Hematopoietic multipotent progenitor cell treated with erythropoietin and hydrocortisone succinate and interleukin-3 and kit ligand, for 17 days (in vitro differentiated cells): ENCODE data around the gene CPPED1.
"Not testable (repeated sequence)": the region's sequence is repeated elsewhere in the genome, so short reads cannot be mapped to it uniquely, and the experiment has no call there.

ENCODE experiments used
- DNase-seq: peaks from one replicate; pipeline ENCODE4 v3.0.0-alpha.2; 2015; ENCODE audit warnings: low spot score

The CPPED1 gene

GRCh38 chr16:12803203-12804093 is at the start of gene CPPED1:
CPPED1 (minus strand) TSS chr16:12803887; CDS start chr16:12803776, 111 bp downstream.
- peak; percentile 82 for DNase-seq

GRCh38 chr16:12850186-12850585 is 46.5 kb upstream of the CPPED1 start:
- DNase-seq, result no peak

- DNase-seq, result no peak
Observed at GRCh38 chr16:12846592-12846991, 42.9 kb upstream of the CPPED1 start.

- DNase-seq, result no peak
Observed at GRCh38 chr16:12845282-12845681, 41.6 kb upstream of the CPPED1 start.

- no peak for DNase-seq
Observed at GRCh38 chr16:12837756-12838155, 34.1 kb upstream of the CPPED1 start.

GRCh38 chr16:12837291-12837690 is 33.6 kb upstream of the CPPED1 start:
- no peak for DNase-seq

- no peak for DNase-seq
Observed at GRCh38 chr16:12833926-12834325, 30.2 kb upstream of the CPPED1 start.

- no peak for DNase-seq
Observed at GRCh38 chr16:12829096-12829888, 25.6 kb upstream of the CPPED1 start.

GRCh38 chr16:12828206-12828605 is 24.5 kb upstream of the CPPED1 start:
- no peak for DNase-seq

- no peak for DNase-seq
Observed at GRCh38 chr16:12826559-12826958, 22.9 kb upstream of the CPPED1 start.

GRCh38 chr16:12819126-12820117 is 15.7 kb upstream of the CPPED1 start:
- peak; percentile 72 for DNase-seq

- DNase-seq, result no peak
Observed at GRCh38 chr16:12818326-12818725, 14.6 kb upstream of the CPPED1 start.

GRCh38 chr16:12816791-12817214 is 13.1 kb upstream of the CPPED1 start:
- not testable (repeated sequence) for DNase-seq

- no peak for DNase-seq
Observed at GRCh38 chr16:12815361-12815760, 11.7 kb upstream of the CPPED1 start.

- not testable (repeated sequence) for DNase-seq
Observed at GRCh38 chr16:12813734-12814133, 10.0 kb upstream of the CPPED1 start.

- not testable (repeated sequence) for DNase-seq
Observed at GRCh38 chr16:12813321-12813720, 9.6 kb upstream of the CPPED1 start.

GRCh38 chr16:12811441-12812383 is 8.0 kb upstream of the CPPED1 start:
- no peak for DNase-seq

GRCh38 chr16:12805066-12805465 is 1.4 kb upstream of the CPPED1 start:
- no peak for DNase-seq

- DNase-seq, result no peak
Observed at GRCh38 chr16:12804395-12804794, 708 bp upstream of the CPPED1 start.

- no peak for DNase-seq
Observed at GRCh38 chr16:12802661-12803060, 1.0 kb downstream of the CPPED1 start.

GRCh38 chr16:12802048-12802447 is 1.6 kb downstream of the CPPED1 start:
- no peak for DNase-seq
